Measurements from ENCODE around the gene CASKIN2.

CASKIN2 gene

GRCh38 chr17:75508931-75509361 lies 6.4 kb downstream of the CASKIN2 start:
- no peak overlapping the region for H3K4me3 ChIP-seq (ENCODE audit: low read length)
- TF ChIP-seq CTCF (conservative IDR thresholded peaks at IDR 0.05; ENCODE audit: low read depth, low read length), result no peak
- no peak for DNase-seq (ENCODE audit: low read depth)

GRCh38 chr17:75507733-75508719 lies 7.3 kb downstream of the CASKIN2 start:
- TF ChIP-seq CTCF (conservative IDR thresholded peaks at IDR 0.05; ENCODE audit: low read depth, low read length), result no peak
- H3K4me3 ChIP-seq (ENCODE audit: low read length), result no peak overlapping the region
- no peak for DNase-seq (ENCODE audit: low read depth)

- no peak for DNase-seq (ENCODE audit: low read depth)
- no peak overlapping the region for H3K4me3 ChIP-seq (ENCODE audit: low read length)
- no peak for TF ChIP-seq CTCF (conservative IDR thresholded peaks at IDR 0.05; ENCODE audit: low read depth, low read length)
These were observed 8.4 kb downstream of the CASKIN2 start for GRCh38 chr17:75506888-75507287.

- DNase-seq (ENCODE audit: low read depth), result no peak
- H3K4me3 ChIP-seq (ENCODE audit: low read length), result no peak overlapping the region
These were observed 9.2 kb downstream of the CASKIN2 start for GRCh38 chr17:75506134-75506533.

GRCh38 chr17:75505640-75506039 lies 9.7 kb downstream of the CASKIN2 start:
- no peak for TF ChIP-seq CTCF (conservative IDR thresholded peaks at IDR 0.05; ENCODE audit: low read depth, low read length)
- H3K4me3 ChIP-seq (ENCODE audit: low read length), result no peak overlapping the region
- DNase-seq (ENCODE audit: low read depth), result no peak

More at GRCh38 chr17:75506134-75506533, 9.2 kb downstream of the CASKIN2 start:
- TF ChIP-seq CTCF (conservative IDR thresholded peaks at IDR 0.05; ENCODE audit: low read depth, low read length), result no peak

- H3K4me3 ChIP-seq (ENCODE audit: low read length), result no peak overlapping the region
- no peak for TF ChIP-seq CTCF (conservative IDR thresholded peaks at IDR 0.05; ENCODE audit: low read depth, low read length)
- DNase-seq (ENCODE audit: low read depth), result no peak
These were observed 10.3 kb downstream of the CASKIN2 start for GRCh38 chr17:75505152-75505409.
